CD4-positive, alpha-beta T cell treated with Interleukin-6 at 100 ng/mL for 8 hours (primary cell): ENCODE data around the gene DNAI7.

Source experiments
- DNase-seq: peaks from one replicate; pipeline ENCODE4 v3.0.0-alpha.2; 2020; ENCODE audit warnings: mixed read lengths, low spot score

Gene DNAI7

DNA sequence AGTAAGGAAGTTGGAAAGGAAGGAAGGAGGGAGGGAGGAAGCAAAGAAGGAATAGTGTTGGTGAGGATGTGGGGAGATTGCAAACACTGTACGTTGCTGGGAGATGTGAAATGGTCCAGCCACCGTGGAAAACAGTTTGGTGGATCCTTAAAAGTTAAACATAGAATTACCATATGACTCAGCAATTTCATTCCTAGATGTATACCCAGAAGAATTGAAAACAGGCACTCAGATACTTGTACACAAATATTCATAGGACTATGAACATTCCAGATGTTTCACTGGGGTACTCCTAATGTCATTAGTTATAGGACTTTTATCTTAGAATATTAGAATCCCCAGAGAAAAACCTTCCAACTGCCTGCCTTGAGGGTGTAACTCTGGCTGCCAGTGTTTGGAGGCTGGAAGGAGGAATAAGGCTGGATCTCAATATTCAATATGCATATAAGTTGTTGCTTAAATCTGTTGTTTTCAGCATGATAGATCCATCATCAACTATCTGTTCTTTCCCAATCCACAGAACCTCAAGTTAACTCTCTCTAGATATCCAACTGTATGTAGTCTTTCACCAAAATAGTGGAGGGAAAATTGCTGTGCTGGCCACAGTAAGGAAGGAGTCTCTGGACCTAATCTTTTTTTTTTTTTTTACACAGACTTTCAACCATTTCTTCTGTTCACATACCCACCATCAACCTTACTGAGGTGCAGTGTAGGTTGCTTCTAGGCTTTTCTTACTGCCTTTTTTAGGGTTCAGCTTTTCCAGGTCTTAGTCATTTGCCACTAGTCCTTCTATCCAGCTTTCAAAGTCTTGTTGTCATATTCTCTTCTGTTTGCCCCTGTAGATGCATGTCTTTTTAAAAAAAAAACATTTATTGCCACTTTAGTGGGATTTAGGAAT is 94.5 kb downstream of the DNAI7 start:
- no peak for DNase-seq

DNA sequence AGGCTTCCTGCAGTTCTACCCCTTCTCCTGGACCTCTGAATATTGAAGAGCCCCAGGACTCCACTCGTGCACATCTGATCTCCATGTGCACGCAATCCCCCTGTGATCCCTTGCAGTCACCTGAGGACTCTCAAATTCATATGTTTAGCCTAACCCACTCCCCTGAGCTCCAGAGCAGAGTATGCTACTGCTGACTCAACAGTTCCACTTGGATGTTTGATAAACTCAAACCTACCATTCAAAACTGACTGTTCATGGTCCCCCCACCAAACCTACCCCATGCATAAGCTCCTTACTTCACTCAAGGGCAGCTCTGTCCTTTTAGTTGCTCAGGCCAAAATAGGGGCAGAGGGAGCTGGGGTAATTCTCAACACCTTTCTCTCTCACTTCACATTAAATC is 96.0 kb downstream of the DNAI7 start:
- no peak for DNase-seq

DNA sequence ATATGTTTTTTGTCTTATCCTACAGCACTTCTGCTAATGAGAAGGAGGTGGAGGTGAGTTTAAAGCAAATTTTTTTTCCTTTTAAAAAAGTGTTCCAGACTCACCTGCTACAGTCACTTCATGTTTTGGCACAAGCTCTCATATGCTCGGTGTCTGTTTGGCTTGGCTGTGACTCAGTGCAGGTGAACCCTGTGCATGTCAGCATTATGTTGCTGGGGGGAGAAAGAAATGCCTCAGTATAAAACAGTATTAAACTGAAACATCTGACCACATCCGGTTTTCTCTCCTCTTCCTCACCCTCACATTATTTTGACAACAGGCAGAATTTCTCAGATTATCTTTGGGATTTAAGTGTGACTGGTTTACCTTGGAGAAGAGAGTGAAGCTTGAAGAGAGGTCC is 105.2 kb downstream of the DNAI7 start:
- DNase-seq = no peak

DNA sequence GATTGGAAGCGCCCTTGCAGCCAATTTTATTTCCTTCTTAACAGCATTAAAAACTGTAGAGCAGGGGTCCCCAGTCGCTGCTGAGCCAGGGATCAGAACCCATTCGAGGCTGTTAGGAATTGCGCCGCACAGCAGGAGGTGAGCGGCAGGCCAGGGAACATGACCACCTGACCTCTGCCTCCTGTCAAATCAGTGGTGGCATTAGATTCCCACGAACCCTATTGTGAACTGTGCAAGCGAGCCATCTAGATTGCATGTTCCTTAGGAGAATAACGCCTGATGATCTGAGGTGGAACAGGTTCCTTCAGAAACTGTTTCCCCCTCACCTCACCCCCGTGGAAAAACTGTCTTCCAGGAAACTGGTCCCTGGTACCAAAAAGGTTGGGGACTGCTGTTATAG is 107.4 kb downstream of the DNAI7 start:
- DNase-seq = no peak

DNA sequence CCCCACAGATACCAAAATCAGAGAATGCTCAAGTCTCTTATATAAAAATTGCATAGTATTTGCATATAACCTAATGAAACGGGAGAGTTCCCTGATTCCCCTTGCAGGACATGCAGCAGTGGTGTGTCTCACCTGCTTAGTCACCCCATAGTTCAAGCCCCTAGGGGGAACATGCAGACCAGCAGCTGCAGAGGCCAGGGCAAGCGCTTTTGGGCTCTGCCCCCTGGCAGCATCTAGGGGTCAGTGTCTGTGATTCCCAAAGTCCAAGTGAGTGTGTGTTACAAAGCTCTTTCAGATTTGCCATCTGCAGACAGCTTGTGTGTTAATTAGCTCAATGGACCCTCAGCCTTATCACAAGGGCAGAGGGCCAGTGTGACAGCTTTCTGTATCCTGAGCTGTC is 110.1 kb downstream of the DNAI7 start:
- DNase-seq = no peak

DNA sequence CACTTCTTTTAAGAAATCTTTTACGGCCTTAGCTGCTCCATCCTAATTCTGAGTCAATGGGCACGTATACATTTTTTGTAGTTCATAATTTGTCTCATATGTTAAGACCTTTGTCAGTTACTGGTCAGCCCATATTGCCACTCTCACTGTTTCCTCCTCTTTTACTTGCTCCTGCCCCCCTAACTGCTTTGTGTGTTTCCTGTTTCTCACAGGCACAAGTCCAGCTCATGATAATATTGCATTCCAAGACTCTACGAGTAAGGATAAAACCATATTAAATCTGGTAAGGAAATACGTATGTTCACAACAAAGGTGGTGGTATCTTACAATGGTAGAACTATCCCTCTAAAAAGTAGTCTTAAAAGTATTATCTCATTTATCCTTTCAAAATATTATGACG is 111.7 kb downstream of the DNAI7 start:
- DNase-seq = no peak

DNA sequence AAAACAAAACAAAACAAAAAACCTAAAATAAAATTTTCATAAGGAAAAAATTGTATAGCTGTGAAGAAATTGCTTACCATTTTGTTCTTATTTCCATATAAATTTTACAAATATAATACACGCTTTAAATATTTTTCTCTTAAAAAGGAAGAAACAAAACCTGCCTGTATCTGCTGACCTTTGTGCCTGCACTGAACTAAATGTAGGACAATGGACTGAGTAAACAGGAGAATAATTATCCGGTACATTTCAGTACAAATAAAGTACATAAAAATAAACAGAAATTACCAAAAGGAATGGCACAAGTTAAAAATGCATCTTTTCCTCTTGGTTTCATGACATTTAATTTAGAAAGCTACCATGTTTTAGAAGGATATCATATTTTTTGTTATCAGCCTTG is 112.3 kb downstream of the DNAI7 start:
- no peak for DNase-seq

DNA sequence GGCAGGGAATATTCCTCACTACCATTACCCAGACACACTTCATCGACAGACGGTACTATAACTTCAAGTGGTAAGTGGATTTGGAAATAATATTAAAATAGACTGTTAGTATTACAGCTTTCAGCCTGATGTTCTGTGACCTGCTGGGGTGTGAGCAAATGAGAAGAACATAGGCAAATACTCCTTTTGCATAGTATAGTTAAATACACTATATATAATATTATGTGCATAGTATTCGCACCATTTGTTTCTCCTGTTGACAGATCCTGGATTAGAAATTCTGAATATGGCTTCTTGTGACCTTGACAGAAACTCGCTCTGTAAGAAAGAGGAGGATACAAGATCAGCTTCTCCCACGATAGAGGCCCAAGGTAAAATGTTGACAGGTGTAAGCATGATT is 115.6 kb downstream of the DNAI7 start:
- no peak for DNase-seq

DNA sequence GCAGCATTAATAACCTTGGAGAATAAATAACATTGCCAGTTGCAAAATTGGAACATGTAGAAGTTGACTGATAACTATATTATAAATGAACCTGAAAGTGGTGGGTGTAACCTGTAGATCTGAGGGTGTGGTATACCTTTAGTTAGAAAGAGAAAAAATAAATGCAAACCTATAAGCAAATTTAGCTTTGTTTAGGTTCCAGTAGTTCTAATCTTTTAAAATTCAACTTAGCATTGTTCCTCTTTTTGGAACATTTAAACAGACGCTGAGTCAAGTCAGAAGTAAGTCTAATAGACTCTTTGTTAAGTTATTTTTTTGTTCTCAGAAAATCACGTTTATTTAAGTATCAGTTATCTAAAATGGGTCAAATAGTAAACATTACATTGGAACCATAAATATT is 120.0 kb downstream of the DNAI7 start:
- DNase-seq = no peak

DNA sequence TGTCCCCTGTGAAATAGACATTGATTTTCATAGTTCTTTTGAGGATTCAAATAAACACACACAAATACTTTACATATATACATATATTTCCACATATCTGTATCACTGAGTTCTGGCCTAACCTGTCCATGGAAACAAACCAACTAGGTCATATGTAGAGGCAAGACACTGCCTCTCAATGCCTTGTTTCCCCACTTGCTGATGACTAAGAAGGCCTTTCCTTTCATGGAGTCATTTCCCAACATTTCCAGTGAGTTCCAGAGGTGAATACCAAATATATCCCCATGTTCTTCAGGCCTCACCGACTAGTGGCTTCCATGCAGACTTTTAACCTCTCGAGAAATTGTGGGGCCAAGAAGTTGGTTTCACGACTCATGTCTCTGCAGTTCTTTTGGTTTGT is 120.8 kb downstream of the DNAI7 start:
- no peak for DNase-seq

DNA sequence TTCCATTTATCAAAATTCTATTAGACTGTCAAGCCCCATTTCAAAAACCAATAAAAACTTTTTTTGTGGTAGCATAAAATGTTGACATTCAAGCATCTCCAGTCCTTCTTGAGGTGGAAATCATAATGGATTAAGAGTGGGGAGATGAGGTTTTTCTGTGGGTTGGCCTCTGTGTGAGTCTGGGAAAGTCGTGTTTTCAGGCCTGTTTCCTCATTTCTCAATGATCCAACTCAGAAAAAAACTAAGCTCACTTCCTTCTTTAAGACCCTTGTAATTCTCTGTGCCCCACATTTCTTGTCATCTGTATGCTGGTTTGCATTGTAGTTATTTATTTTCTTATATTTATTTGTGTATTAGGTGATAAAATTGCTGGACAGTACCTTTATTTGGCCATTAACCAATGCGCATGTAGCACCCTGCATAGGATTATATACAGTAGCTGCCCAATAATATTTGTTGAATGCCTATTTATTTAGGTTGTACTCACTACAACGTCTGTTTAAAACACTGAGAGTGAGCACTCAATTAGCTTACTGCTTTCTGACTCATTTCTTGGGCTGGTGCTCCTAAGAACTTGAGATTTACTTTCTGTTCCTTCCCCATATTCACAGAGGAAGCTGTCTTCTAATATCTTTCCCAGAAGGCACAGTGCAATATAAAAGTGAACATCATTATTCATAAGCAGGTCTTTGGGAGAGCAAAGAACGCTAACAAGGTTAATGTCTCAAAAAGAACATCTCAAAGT is 121.9 kb downstream of the DNAI7 start:
- no peak for DNase-seq

DNA sequence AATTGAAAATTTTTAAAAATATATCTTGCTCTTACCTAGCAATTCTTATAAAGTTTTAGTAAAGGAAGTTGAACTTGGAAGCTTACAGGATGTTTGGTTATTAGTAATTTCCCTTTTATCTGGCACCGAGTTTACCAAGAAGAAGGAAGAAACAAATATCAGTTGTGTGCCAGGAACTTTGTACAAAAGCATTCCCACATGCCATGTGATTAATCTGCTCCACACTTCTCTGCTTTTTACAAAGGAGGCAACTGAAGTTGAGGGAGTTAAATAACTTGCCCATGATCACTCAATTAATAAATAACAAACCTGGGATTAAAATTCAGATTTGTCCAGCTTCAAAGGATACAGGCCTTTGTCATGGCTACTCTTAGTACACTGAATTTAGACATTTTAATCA is 123.6 kb downstream of the DNAI7 start:
- no peak for DNase-seq

DNA sequence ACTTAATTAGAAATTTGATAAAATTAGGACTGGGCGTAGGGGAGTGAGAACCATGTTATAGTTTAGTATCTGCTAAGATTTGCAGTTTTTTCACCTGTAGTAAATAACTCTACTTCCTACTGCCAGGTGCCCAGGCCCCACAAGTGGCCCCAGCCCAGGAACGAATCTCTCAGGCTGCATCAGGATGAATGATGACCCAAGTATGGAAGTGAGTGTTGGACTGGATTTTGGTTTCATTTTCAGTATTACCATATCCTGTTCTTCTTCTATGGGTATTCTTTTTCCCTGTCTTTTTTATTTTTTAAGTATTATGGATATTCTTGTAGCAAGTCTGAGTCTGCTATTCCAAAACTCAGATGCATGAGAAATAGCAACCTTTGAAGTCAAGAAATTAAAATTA is 125.7 kb downstream of the DNAI7 start:
- DNase-seq = no peak

DNA sequence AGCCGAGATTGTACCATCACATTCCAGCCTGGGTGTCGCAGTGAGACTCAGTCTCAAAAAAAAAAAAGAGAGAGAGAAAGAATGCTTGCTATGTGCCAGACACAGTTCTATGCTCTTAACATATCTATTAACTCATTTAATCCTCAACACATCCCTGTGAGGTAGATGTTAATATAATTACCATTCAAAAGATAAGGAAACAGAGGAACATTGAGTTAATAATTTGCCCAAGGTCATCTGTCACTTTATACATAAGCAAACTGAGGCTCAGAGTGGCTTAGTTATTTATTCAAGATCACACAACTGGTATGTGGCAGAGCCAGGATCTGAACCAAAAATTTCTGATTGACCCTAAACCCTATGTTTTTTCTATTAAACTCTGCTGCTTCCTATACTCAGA is 129.9 kb downstream of the DNAI7 start:
- DNase-seq = no peak

DNA sequence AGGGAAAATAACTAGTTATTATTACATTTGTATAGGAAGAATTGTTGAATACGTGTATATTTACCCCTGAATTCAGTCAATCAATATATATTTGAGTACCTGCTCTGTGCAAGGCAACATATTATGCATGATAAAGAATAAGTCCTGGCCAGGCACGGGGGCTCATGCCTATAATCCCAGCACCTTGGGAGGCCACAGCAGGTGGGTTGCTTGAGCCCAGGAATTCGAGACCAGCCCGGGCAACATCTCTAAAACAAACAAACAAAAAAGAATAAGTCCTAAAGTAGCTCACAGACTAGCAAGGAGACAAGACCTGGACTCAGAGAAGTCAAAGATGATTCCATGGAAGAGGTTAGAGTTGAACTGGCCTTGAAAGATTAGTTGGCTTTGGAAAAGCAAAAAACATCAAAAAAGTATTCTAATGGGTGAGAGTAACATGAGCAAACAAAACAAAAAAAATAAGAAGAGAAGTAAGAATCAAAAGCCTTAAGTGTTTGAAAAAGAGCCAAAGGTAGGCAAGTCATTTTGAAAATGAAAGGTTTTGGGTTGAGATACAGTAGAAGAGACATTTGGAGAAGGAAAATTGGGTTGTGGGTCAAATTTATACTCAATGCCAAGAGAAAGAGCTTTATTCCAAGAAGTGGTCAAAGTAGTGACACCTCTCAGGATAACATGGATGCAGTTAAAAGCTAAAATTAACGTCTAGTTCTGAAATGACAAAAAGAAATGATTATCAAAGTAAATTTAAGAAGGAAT is 130.9 kb downstream of the DNAI7 start:
- no peak for DNase-seq

DNA sequence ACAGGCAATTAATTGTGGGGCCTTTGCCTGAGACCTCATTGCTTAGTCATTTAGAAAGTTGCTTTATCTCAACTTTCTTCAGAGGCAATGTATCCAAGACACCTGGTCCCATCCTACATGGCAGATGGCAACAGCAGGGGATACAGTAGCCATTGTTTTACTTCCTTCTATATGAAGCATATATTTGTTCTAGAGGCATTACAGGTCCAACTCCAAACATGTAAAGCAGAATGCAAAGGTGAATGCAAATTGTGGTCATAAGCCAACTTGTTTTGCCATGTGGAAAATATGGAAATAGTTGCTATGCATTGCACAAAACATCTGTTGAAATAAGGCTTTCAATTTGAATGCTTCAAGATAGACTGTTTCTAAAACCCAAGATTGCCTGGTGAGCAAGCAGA is 136.3 kb downstream of the DNAI7 start:
- DNase-seq = no peak
